Activated naive CD8-positive, alpha-beta T cell (primary cell): ENCODE data around the gene CNN2.

Experiments
- H3K27ac Mint-ChIP-seq: one replicate; pipeline ENCODE4 v1.8.0; 2021; ENCODE audit warnings: mixed read lengths
- H3K27me3 Mint-ChIP-seq: one replicate; pipeline ENCODE4 v1.8.0; 2021; ENCODE audit warnings: mixed read lengths
- H3K36me3 Mint-ChIP-seq: one replicate; pipeline ENCODE4 v1.8.0; 2021; ENCODE audit warnings: mixed read lengths
- H3K4me1 Mint-ChIP-seq: one replicate; pipeline ENCODE4 v1.8.0; 2021; ENCODE audit warnings: low read depth, mixed read lengths
- H3K4me3 Mint-ChIP-seq: one replicate; pipeline ENCODE4 v1.8.0; 2021; ENCODE audit warnings: mild to moderate bottlenecking, mixed read lengths
- H3K9me3 Mint-ChIP-seq: one replicate; pipeline ENCODE4 v1.8.0; 2021; ENCODE audit warnings: low read depth, mixed read lengths

The CNN2 gene

GRCh38 chr19:1042689-1043511, 16.5 kb downstream of the CNN2 start:
- Mint-ChIP-seq H3K36me3 (no peaks in the 10 kb centered on the region), H3K27me3 (no peaks in the 10 kb centered on the region), H3K27ac (no peak overlapping the region), H3K9me3 (no peaks in the 10 kb centered on the region), H3K4me3 (no peak overlapping the region), H3K4me1 (peaks cover 38% of the 10 kb centered on the region)

- Mint-ChIP-seq H3K27me3 (no peaks in the 10 kb centered on the region), H3K4me3 (no peak overlapping the region), H3K36me3 (no peaks in the 10 kb centered on the region), H3K27ac (no peak overlapping the region), H3K4me1 (peaks cover 18% of the 10 kb centered on the region), H3K9me3 (no peaks in the 10 kb centered on the region)
Observed at GRCh38 chr19:1045247-1045603, 18.8 kb downstream of the CNN2 start.

- Mint-ChIP-seq H3K9me3 (no peaks in the 10 kb centered on the region), H3K4me3 (no peak overlapping the region), H3K36me3 (no peaks in the 10 kb centered on the region), H3K27me3 (no peaks in the 10 kb centered on the region), H3K27ac (no peak overlapping the region), H3K4me1 (peaks cover 8% of the 10 kb centered on the region)
Observed at GRCh38 chr19:1046117-1046626, 19.8 kb downstream of the CNN2 start.

GRCh38 chr19:1046836-1047695, 20.7 kb downstream of the CNN2 start:
- Mint-ChIP-seq H3K27ac (no peak overlapping the region), H3K27me3 (no peaks in the 10 kb centered on the region), H3K9me3 (no peaks in the 10 kb centered on the region), H3K4me3 (no peak overlapping the region), H3K36me3 (no peaks in the 10 kb centered on the region), H3K4me1 (peaks cover 4% of the 10 kb centered on the region)

- H3K9me3 Mint-ChIP-seq: no peaks in the 10 kb centered on the region
- peaks cover 1% of the 10 kb centered on the region for H3K4me1 Mint-ChIP-seq
- no peak overlapping the region for H3K27ac Mint-ChIP-seq
- no peaks in the 10 kb centered on the region for H3K27me3 Mint-ChIP-seq
- H3K4me3 Mint-ChIP-seq: no peak overlapping the region
- H3K36me3 Mint-ChIP-seq: no peaks in the 10 kb centered on the region
Observed at GRCh38 chr19:1047696-1048147, 21.3 kb downstream of the CNN2 start.

- Mint-ChIP-seq H3K36me3 (no peaks in the 10 kb centered on the region), H3K9me3 (no peaks in the 10 kb centered on the region), H3K27ac (no peak overlapping the region), H3K4me1 (peaks cover 2% of the 10 kb centered on the region), H3K27me3 (no peaks in the 10 kb centered on the region), H3K4me3 (no peak overlapping the region)
Observed at GRCh38 chr19:1049106-1049505, 22.7 kb downstream of the CNN2 start.

- Mint-ChIP-seq H3K27me3 (no peaks in the 10 kb centered on the region), H3K4me3 (no peak overlapping the region), H3K27ac (no peak overlapping the region), H3K9me3 (no peaks in the 10 kb centered on the region), H3K36me3 (no peaks in the 10 kb centered on the region), H3K4me1 (peaks cover 2% of the 10 kb centered on the region)
Observed at GRCh38 chr19:1049800-1050199, 23.4 kb downstream of the CNN2 start.

GRCh38 chr19:1050989-1051788, 24.8 kb downstream of the CNN2 start:
- no peaks in the 10 kb centered on the region for H3K9me3 Mint-ChIP-seq
- no peaks in the 10 kb centered on the region for H3K27me3 Mint-ChIP-seq
- H3K4me1 Mint-ChIP-seq: peaks cover 2% of the 10 kb centered on the region
- no peaks in the 10 kb centered on the region for H3K36me3 Mint-ChIP-seq
- H3K4me3 Mint-ChIP-seq: no peak overlapping the region
- no peak overlapping the region for H3K27ac Mint-ChIP-seq

GRCh38 chr19:1051791-1052190, 25.4 kb downstream of the CNN2 start:
- Mint-ChIP-seq H3K4me3 (no peak overlapping the region), H3K9me3 (no peaks in the 10 kb centered on the region), H3K36me3 (peaks cover 4% of the 10 kb centered on the region), H3K4me1 (peaks cover 4% of the 10 kb centered on the region), H3K27me3 (no peaks in the 10 kb centered on the region), H3K27ac (no peak overlapping the region)

GRCh38 chr19:1052349-1052975, 26.1 kb downstream of the CNN2 start:
- H3K9me3 Mint-ChIP-seq: no peaks in the 10 kb centered on the region
- peaks cover 8% of the 10 kb centered on the region for H3K36me3 Mint-ChIP-seq
- no peak overlapping the region for H3K27ac Mint-ChIP-seq
- H3K4me3 Mint-ChIP-seq: no peak overlapping the region
- peaks cover 7% of the 10 kb centered on the region for H3K4me1 Mint-ChIP-seq
- H3K27me3 Mint-ChIP-seq: no peaks in the 10 kb centered on the region

GRCh38 chr19:1053176-1054101, 27.0 kb downstream of the CNN2 start:
- Mint-ChIP-seq H3K4me3 (no peak overlapping the region), H3K4me1 (peaks cover 15% of the 10 kb centered on the region), H3K9me3 (no peaks in the 10 kb centered on the region), H3K36me3 (peaks cover 13% of the 10 kb centered on the region), H3K27me3 (no peaks in the 10 kb centered on the region), H3K27ac (no peak overlapping the region)

- Mint-ChIP-seq H3K4me3 (no peak overlapping the region), H3K36me3 (peaks cover 14% of the 10 kb centered on the region), H3K9me3 (no peaks in the 10 kb centered on the region), H3K4me1 (peaks cover 15% of the 10 kb centered on the region), H3K27me3 (no peaks in the 10 kb centered on the region), H3K27ac (no peak overlapping the region)
Observed at GRCh38 chr19:1054102-1055027, 28.0 kb downstream of the CNN2 start.

GRCh38 chr19:1055028-1055425, 28.6 kb downstream of the CNN2 start:
- no peak overlapping the region for H3K27ac Mint-ChIP-seq
- no peak overlapping the region for H3K4me3 Mint-ChIP-seq
- H3K36me3 Mint-ChIP-seq: peaks cover 14% of the 10 kb centered on the region
- no peaks in the 10 kb centered on the region for H3K9me3 Mint-ChIP-seq
- H3K4me1 Mint-ChIP-seq: peaks cover 15% of the 10 kb centered on the region
- no peaks in the 10 kb centered on the region for H3K27me3 Mint-ChIP-seq
